Tongue (tissue), 2 donors: Measurements from ENCODE around the gene TOGARAM2. TPM values are rescaled to one million over a fixed set of nuclear protein-coding genes. Genes with fewer than 3 reads are reported as not detected.
"Not testable (repeated sequence)": the region's sequence is repeated elsewhere in the genome, so short reads cannot be mapped to it uniquely, and the experiment has no call there.

Source experiments
- DNase-seq: peaks from one replicate; pipeline ENCODE4 v3.0.0-alpha.2; 2015
- total RNA-seq: library from RNA; depleted of rRNA; stranded (reverse); fragments of >200 nt; gene quantifications from one replicate; pipeline ENCODE4 v1.2.3, GENCODE V29; 2014

Gene TOGARAM2
- total RNA-seq, 1 donor from 2014 or later, result 0.82 TPM

- no peak for DNase-seq
These were observed 3.8 kb upstream of the TOGARAM2 start for GRCh38 chr2:28977176-28977875.

DNA sequence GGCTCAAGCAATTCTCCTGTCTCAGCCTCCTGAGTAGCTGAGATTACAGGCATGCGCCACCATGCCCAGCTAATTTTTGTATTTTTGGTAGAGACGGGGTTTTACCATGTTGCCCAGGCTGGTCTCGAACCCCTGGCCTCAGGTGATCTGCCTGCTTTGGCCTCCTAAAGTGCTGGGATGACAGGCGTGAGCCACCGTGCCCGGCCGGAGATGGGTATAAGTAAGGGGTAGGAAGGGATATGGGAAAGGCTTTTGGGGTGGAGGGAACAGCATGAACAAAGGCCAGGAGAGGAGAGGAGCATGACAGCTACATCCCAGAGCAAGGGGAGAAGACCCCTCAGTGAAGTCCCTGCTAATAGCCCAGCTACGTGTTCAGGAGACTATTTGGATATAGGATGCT is 3.1 kb upstream of the TOGARAM2 start:
- DNase-seq, result not testable (repeated sequence)

- no peak for DNase-seq
These were observed 2.5 kb upstream of the TOGARAM2 start for GRCh38 chr2:28978606-28979005.

DNA sequence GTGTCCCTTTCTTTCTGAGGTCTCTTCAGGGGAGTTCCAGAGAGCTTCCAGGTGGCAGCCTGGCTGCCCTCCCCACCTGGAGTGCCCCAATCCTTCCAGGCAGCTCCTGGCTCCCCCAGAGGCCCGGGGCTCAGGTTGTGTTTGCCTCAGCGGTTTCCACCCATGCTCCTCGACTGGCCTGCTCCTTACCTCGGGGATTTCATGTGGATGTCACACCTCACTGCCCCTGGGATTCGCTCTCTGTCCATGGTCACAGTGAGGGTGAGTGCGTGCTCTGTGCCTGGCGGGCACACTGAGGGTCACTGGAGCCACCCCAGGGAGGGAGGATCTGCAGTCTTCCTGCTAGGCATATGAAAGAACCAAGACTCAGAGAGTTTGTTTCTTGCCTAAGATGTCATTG is 2.1 kb upstream of the TOGARAM2 start:
- no peak for DNase-seq

DNA sequence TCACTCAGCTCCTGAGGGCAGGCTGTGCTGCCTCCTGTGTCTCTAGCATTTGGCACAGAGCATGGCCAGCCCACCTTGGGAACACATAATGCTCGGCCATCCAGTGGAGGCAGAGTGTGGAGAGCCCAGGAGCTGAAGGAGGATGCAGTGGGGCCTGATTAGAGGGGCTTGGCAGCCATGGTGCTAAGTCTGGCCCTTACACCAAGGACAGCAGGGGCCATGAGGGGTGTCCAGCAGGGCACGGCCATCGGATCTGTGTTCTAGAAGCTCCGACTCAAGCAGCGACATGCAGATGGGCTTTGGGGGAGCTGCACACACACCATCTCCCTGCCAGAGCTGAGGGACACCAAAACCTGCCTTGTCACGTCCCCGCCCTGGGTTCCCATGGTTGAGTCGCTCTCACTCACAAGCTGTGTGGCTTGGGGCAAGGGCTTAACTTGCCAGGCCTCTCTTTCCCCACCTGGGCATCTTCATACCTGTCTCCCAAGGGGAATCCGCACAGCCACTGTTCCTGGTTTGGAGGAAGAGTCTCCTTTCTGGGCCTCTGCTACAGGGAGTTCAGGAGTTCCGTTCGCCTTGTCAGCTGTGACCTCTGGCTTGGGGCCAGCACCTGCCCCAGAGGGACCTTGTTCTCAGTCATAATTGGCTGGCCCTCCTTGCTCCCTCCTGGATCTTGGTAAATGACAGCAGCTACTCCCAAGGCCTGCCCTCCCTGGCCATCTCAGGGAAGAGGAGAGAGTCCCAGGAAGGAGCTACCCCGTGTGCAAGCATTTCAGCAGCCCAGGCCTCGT is 1.3 kb upstream of the TOGARAM2 start:
- DNase-seq, result peak; percentile 48

GRCh38 chr2:28980368-28981015 is 606 bp upstream of the TOGARAM2 start:
- DNase-seq, result no peak

GRCh38 chr2:28981620-28982376 is 700 bp downstream of the TOGARAM2 start:
- DNase-seq, result peak; percentile 68

DNA sequence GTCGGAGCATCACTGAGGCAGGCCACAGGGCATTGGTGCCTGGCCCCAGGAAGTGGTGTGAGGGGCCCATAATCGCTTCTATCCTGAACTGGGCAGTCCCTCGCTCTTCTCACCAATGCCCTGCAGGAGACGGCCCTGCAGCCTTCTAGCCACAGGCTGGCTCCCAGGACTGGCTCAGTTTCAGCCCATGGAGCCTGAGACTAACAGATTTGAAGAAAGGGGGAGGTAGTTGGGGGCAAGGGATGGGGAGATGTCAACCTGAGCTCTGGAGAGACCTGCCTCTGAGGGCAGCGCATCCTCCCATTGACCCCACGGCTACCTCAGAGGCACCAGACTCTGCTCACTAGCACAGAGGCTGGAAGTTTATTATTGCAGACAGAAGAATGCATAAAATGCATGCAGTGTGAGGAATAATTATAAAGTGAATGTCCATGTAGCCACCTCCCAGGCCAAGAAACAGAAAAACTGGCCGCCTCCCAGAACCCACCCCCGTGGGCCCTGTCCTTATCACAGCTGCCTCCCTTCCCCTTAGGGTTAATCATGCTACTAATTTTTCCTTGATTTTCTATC is 1.4 kb downstream of the TOGARAM2 start:
- DNase-seq, result no peak

GRCh38 chr2:28986429-28986828 is 5.3 kb downstream of the TOGARAM2 start:
- DNase-seq, result no peak

DNA sequence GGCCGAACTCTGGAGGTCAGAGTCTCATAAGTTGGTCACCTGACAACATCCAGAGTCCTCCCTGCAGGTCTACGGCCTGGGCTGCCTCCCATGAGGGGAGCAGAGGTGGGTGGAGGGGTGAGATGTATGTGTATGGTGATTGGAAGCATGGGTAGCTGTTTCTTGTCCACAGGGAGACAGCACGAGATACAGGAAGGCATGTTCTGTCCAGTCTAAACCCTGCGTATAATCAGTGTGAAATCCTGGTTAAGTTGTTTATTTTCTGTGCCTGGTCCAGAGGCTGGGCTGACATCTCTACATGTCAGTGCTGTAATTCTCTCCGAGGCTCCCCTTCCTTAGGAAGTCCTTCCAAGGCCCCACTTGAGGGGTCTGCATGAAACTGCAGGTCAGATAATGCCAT is 8.9 kb downstream of the TOGARAM2 start:
- no peak for DNase-seq

- no peak for DNase-seq
These were observed 9.3 kb downstream of the TOGARAM2 start for GRCh38 chr2:28990445-28990844.

- no peak for DNase-seq
These were observed 9.9 kb downstream of the TOGARAM2 start for GRCh38 chr2:28991021-28991420.

GRCh38 chr2:28991460-28991859 is 10.4 kb downstream of the TOGARAM2 start:
- no peak for DNase-seq

DNA sequence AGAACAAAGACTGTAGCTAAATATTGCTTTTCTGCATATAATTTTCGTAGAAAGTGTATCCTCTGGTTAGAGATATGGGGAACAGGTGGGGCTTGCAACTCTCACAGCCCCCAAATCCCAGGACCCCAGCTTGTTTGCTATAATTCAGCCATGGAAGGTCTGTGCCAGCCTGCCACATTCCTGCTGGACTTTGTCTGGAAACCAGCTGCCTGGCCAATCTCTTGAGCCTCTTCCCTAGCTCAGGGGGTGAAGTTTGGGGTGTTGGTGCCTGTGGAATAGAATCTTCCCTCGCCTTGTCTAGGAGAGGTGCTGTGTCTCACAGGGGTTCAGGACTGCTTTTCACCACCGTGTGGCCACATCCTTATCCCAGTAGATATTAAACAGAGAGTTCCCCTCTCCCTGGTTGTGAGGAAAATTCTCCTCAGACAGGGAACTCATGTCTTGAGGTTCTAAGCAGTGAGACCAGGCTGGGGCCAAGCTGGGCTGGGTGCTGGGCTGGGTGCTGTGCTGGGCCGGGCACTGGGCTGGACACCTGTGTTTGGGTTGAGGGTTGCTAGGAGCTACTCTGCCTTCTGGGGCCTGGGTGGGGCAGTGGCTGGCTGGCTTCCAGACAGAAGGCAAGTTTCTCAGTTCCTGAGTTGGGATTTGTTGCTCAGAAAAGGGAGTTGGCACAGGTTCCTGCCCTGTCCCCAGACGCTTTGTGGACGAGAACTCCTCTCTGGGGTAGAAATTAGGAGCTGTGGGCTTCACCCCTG is 12.3 kb downstream of the TOGARAM2 start:
- DNase-seq, result peak; percentile 75

- no peak for DNase-seq
These were observed 13.0 kb downstream of the TOGARAM2 start for GRCh38 chr2:28994074-28994473.

GRCh38 chr2:28994679-28995078 is 13.6 kb downstream of the TOGARAM2 start:
- DNase-seq, result no peak

DNA sequence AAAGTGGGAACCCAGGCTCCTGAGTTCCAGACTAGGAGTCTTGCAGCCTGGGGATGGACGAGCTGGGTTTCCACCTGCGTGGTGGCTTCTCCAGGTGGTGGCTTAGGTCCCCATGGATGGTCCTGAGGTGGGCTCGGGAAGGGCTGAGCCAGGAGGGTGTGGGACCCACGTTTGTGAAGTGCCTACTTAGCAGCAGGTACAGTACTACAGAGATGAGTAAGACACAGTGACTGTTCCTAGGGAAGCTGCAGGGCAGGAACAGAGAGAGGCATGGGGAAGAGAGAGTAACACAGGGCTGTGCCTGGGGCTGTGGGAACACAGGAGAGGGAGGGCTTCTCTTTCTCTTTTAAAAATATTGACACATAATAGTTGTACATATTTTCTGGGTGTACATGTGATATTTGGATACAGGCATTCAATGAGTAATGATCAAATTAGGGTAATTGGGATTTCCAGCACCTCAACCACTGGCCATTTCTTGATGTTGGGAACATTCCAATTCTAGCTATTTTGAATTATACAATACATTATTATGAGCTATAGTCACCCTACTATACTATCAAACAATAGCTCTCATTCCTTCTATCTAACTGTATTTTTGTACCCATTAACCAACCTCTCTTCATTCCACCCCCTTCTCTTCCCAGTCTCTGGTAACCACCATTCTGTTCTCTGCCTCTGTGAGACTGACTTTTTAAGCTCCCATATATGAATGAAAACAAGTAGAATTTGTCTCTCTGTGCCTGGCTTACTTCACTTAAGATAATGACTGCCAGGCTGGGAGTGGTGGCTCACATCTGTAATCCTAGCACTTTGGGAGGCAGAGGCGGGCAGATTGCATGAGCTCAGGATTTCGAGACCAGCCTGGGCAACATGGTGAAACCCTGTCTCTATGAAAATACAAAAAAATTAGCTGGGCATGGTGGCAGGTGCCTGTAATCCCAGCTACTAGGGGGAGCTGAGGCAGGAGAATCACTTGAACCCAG is 15.0 kb downstream of the TOGARAM2 start:
- no peak for DNase-seq

GRCh38 chr2:28997237-28997846 is 16.2 kb downstream of the TOGARAM2 start:
- no peak for DNase-seq

GRCh38 chr2:28997847-28998735 is 17.0 kb downstream of the TOGARAM2 start:
- DNase-seq, result no peak
